ENCODE results near the gene PPP2CA. TPM values are rescaled to one million over a fixed set of nuclear protein-coding genes. Genes with fewer than 3 reads are reported as not detected.

The PPP2CA gene
- total RNA-seq, 2 experiments from 2014 or later, result 148 to 154 TPM

GRCh38 chr5:134242146-134242545 lies 16.3 kb upstream of the PPP2CA start:
- ChIA-PET CTCF (interaction anchor here (0.6 to 1.4 kb wide), 4 partner anchors 13 to 88 kb away, joined by 3 to 5 read pairs (median 5); no protein-coding TSS in a partner anchor), POLR2A (no interaction called here)
- Mint-ChIP-seq H3K27me3 (no peaks in the 10 kb centered on the region), H3K9me3 (ENCODE audit: low read depth) (no peaks in the 10 kb centered on the region), H3K4me1 (no peaks in the 10 kb centered on the region), H3K27ac (no peak overlapping the region), H3K36me3 (ENCODE audit: low read depth) (no peaks in the 10 kb centered on the region), H3K4me3 (no peak overlapping the region)
- ATAC-seq (no peak), DNase-seq (no peak)
- intact Hi-C loops (cut with DNase I, micrococcal nuclease), result no loop called here

GRCh38 chr5:134240421-134240962 lies 14.6 kb upstream of the PPP2CA start:
- POLR2A ChIA-PET, result no interaction called here
- CTCF ChIA-PET, result interaction anchor here (0.7 kb wide), 1 partner anchor 46 kb away, joined by 3 read pairs; no protein-coding TSS in a partner anchor
- no peaks in the 10 kb centered on the region for H3K9me3 Mint-ChIP-seq (ENCODE audit: low read depth)

GRCh38 chr5:134236820-134237219 lies 10.9 kb upstream of the PPP2CA start:
- H3K27ac Mint-ChIP-seq, result no peak overlapping the region
- DNase-seq (no peak), ATAC-seq (no peak)
- H3K4me1 Mint-ChIP-seq, result no peaks in the 10 kb centered on the region
- POLR2A ChIA-PET, result interaction anchor here (0.7 kb wide), 1 partner anchor 213 kb away, joined by 3 read pairs; no protein-coding TSS in a partner anchor
- H3K36me3 Mint-ChIP-seq (ENCODE audit: low read depth), result no peaks in the 10 kb centered on the region
- H3K9me3 Mint-ChIP-seq (ENCODE audit: low read depth), result no peaks in the 10 kb centered on the region
- no peak overlapping the region for H3K4me3 Mint-ChIP-seq
- H3K27me3 Mint-ChIP-seq, result no peaks in the 10 kb centered on the region
- intact Hi-C loops (cut with DNase I, micrococcal nuclease), result no loop called here
- CTCF ChIA-PET, result interaction anchor here (0.8 to 1.7 kb wide), 4 partner anchors 8 to 519 kb away, joined by 3 to 6 read pairs (median 4); no protein-coding TSS in a partner anchor

More at GRCh38 chr5:134240421-134240962, 14.6 kb upstream of the PPP2CA start:
- Mint-ChIP-seq H3K36me3 (ENCODE audit: low read depth) (no peaks in the 10 kb centered on the region), H3K4me3 (no peak overlapping the region), H3K27ac (no peak overlapping the region), H3K27me3 (no peaks in the 10 kb centered on the region), H3K4me1 (no peaks in the 10 kb centered on the region)
- no peak for ATAC-seq
- no peak for DNase-seq
- intact Hi-C loops (cut with DNase I, micrococcal nuclease), result no loop called here

GRCh38 chr5:134236318-134236717 lies 10.4 kb upstream of the PPP2CA start:
- DNase-seq (no peak), ATAC-seq (no peak)
- ChIA-PET CTCF (interaction anchor here (0.5 to 1.7 kb wide), 5 partner anchors 8 to 520 kb away, joined by 3 to 6 read pairs (median 3); no protein-coding TSS in a partner anchor), POLR2A (no interaction called here)
- intact Hi-C loops (cut with DNase I, micrococcal nuclease), result no loop called here
- Mint-ChIP-seq H3K27me3 (no peaks in the 10 kb centered on the region), H3K4me3 (no peak overlapping the region), H3K4me1 (no peaks in the 10 kb centered on the region), H3K9me3 (ENCODE audit: low read depth) (no peaks in the 10 kb centered on the region), H3K27ac (no peak overlapping the region), H3K36me3 (ENCODE audit: low read depth) (no peaks in the 10 kb centered on the region)

- ChIA-PET POLR2A (interaction anchor here (0.6 to 0.8 kb wide), 2 partner anchors 158 to 531 kb away, joined by 3 read pairs; no protein-coding TSS in a partner anchor), CTCF (interaction anchor here (0.6 to 1.3 kb wide), 3 partner anchors 8 to 509 kb away, joined by 3 to 6 read pairs (median 4); no protein-coding TSS in a partner anchor)
- DNase-seq, result no peak
- Mint-ChIP-seq H3K9me3 (ENCODE audit: low read depth) (no peaks in the 10 kb centered on the region), H3K27me3 (no peaks in the 10 kb centered on the region), H3K27ac (no peak overlapping the region), H3K4me3 (no peak overlapping the region), H3K36me3 (ENCODE audit: low read depth) (peaks cover 19% of the 10 kb centered on the region), H3K4me1 (peaks cover 23% of the 10 kb centered on the region)
- no peak for ATAC-seq
- intact Hi-C loops (cut with DNase I, micrococcal nuclease), result loop anchor here (5.0 to 10.0 kb wide), 6 partner anchors 116 to 1266 kb away; partner anchors contain the start of genes AFF4 (in 1 of the 2), C5orf24 (in 1 of the 2), JADE2 (in 1 of the 2) and TCF7 (in 1 of the 2)
Observed at GRCh38 chr5:134228624-134229023, 2.8 kb upstream of the PPP2CA start.

- ATAC-seq (no peak), DNase-seq (no peak)
- CTCF ChIA-PET, result interaction anchor here (0.8 to 1.3 kb wide), 5 partner anchors 9 to 509 kb away, joined by 3 to 6 read pairs (median 4); no protein-coding TSS in a partner anchor
- H3K36me3 Mint-ChIP-seq (ENCODE audit: low read depth), result peaks cover 23% of the 10 kb centered on the region
- H3K4me1 Mint-ChIP-seq, result peaks cover 29% of the 10 kb centered on the region
- H3K9me3 Mint-ChIP-seq (ENCODE audit: low read depth), result no peaks in the 10 kb centered on the region
- H3K4me3 Mint-ChIP-seq, result peak overlapping the region; percentile 97
- POLR2A ChIA-PET, result interaction anchor here (0.9 kb wide), 1 partner anchor 40 kb away, joined by 4 read pairs; no protein-coding TSS in a partner anchor
- peak overlapping the region; percentile 98 for H3K27ac Mint-ChIP-seq
- H3K27me3 Mint-ChIP-seq, result no peaks in the 10 kb centered on the region
- intact Hi-C loops (cut with DNase I, micrococcal nuclease), result loop anchor here (5.0 to 10.0 kb wide), 6 partner anchors 115 to 1265 kb away; partner anchors contain the start of genes AFF4 (in 1 of the 2), C5orf24 (in 1 of the 2), JADE2 (in 1 of the 2) and TCF7 (in 1 of the 2)
Observed at GRCh38 chr5:134227776-134228175, 1.9 kb upstream of the PPP2CA start.

GRCh38 chr5:134227259-134227658 lies 1.4 kb upstream of the PPP2CA start:
- DNase-seq (peak; percentile 30), ATAC-seq (no peak)
- ChIA-PET CTCF (interaction anchor here (0.6 to 1.3 kb wide), 6 partner anchors 42 to 434 kb away, joined by 3 to 4 read pairs (median 3); no protein-coding TSS in a partner anchor), POLR2A (interaction anchor here (0.9 to 3.0 kb wide), 3 partner anchors 39 to 145 kb away, joined by 4 to 29 read pairs (median 5); partner anchors contain the start of genes SKP1 and UBE2B)
- Mint-ChIP-seq H3K27me3 (no peaks in the 10 kb centered on the region), H3K9me3 (ENCODE audit: low read depth) (no peaks in the 10 kb centered on the region), H3K27ac (peak overlapping the region; percentile 98), H3K36me3 (ENCODE audit: low read depth) (peaks cover 27% of the 10 kb centered on the region), H3K4me1 (peaks cover 34% of the 10 kb centered on the region), H3K4me3 (peak overlapping the region; percentile 97)
- intact Hi-C loops (cut with DNase I, micrococcal nuclease), result loop anchor here (5.0 to 10.0 kb wide), 6 partner anchors 115 to 1265 kb away; partner anchors contain the start of genes AFF4 (in 1 of the 2), C5orf24 (in 1 of the 2), JADE2 (in 1 of the 2) and TCF7 (in 1 of the 2)

- H3K27me3 Mint-ChIP-seq, result no peaks in the 10 kb centered on the region
- DNase-seq (peak; percentile 80), ATAC-seq (peak; percentile 43)
- ChIA-PET CTCF (interaction anchor here (0.6 to 1.5 kb wide), 11 partner anchors 17 to 434 kb away, joined by 3 to 4 read pairs (median 3); no protein-coding TSS in a partner anchor), POLR2A (interaction anchor here (0.6 to 3.0 kb wide), 16 partner anchors 11 to 433 kb away, joined by 3 to 29 read pairs (median 4); partner anchors contain the start of genes JADE2, SKP1 and UBE2B)
- H3K4me1 Mint-ChIP-seq, result peaks cover 39% of the 10 kb centered on the region
- H3K4me3 Mint-ChIP-seq, result peak overlapping the region; percentile 97
- H3K27ac Mint-ChIP-seq, result peak overlapping the region; percentile 98
- peaks cover 32% of the 10 kb centered on the region for H3K36me3 Mint-ChIP-seq (ENCODE audit: low read depth)
- intact Hi-C loops (cut with DNase I, micrococcal nuclease), result loop anchor here (1.0 to 10.0 kb wide), 17 partner anchors 49 to 1264 kb away; partner anchors contain the start of genes UBE2B (in 2 of the 2), AFF4 (in 1 of the 2), C5orf15 (in 1 of the 2) and C5orf24 (in 1 of the 2)
- no peaks in the 10 kb centered on the region for H3K9me3 Mint-ChIP-seq (ENCODE audit: low read depth)
Observed at GRCh38 chr5:134226441-134227192, 744 bp upstream of the PPP2CA start.

GRCh38 chr5:134224888-134225779 lies 739 bp downstream of the PPP2CA start:
- ChIA-PET CTCF (interaction anchor here (0.9 to 1.9 kb wide), 15 partner anchors 9 to 514 kb away, joined by 3 to 9 read pairs (median 4); partner anchors contain the start of gene CAMLG), POLR2A (interaction anchor here (0.6 to 3.0 kb wide), 5 partner anchors 9 to 343 kb away, joined by 3 to 29 read pairs (median 7); partner anchors contain the start of genes JADE2 and SKP1)
- ATAC-seq (peak; percentile 39), DNase-seq (peak; percentile 83)
- Mint-ChIP-seq H3K4me3 (peak overlapping the region; percentile 97), H3K36me3 (ENCODE audit: low read depth) (peaks cover 41% of the 10 kb centered on the region), H3K27me3 (no peaks in the 10 kb centered on the region), H3K27ac (peak overlapping the region; percentile 98), H3K9me3 (ENCODE audit: low read depth) (no peaks in the 10 kb centered on the region), H3K4me1 (peaks cover 54% of the 10 kb centered on the region)
- intact Hi-C loops (cut with DNase I, micrococcal nuclease), result loop anchor here (1.0 to 10.0 kb wide), 8 partner anchors 62 to 1263 kb away; partner anchors contain the start of genes AFF4 (in 1 of the 2), C5orf24 (in 1 of the 2), DDX46 (in 1 of the 2) and JADE2 (in 1 of the 2)
